K562 (cell line): ENCODE results near the gene DHX57. TPM values are rescaled to one million over a fixed set of nuclear protein-coding genes. Genes with fewer than 3 reads are reported as not detected.

ENCODE experiments used
- ATAC-seq: fragments of 200-7000 bp; cut with Tn5 transposase; 3 replicates; pipeline ENCODE4 v1.9.1; 2020; ENCODE audit warnings: moderate library complexity
- BruUV-seq: library from RNA; stranded (reverse); fragments of 400-500 nt; replicated peaks from 2 replicates; lab custom pipeline; 2021; lab: Mats Ljungman, UMichigan
- CTCF ChIA-PET: fragments of 300-600 bp; formaldehyde crosslinking; extraction: SDS; loops from one replicate; lab custom pipeline; 2021; ENCODE audit warnings: low intra/inter-chr PET ratio; lab: Yijun Ruan, JAX
- POLR2A ChIA-PET: fragments of 300-600, 350-650 bp; sonication (Branson Sonifier 250); formaldehyde crosslinking; extraction: SDS; loops from one replicate; lab custom pipeline; 2021; ENCODE audit warnings: antibody characterized with exemption, inconsistent platforms; lab: Yijun Ruan, JAX
- DNase-seq, 4 experiments: peaks; one replicate each; pipeline versions ENCODE4 v3.0.0 to v3.0.0-alpha.2; 2011 to 2018; ENCODE audit warnings: low spot score in 3 of 4, mixed read lengths in 3 of 4; ENCODE audit errors: extremely low read depth in 1 of 4
- FAIRE-seq: peaks from 2 replicates; lab custom pipeline; 2011; peaks lifted over from hg19 to GRCh38; lab: Jason Lieb, UNC
- H2AFZ ChIP-seq: 2 replicates; pipeline ENCODE4 v1.6.0; 2011; ENCODE audit warnings: low read depth, low read length, control low read depth, inconsistent platforms
- H3K27ac ChIP-seq: fragments of 200-600 bp; 3 replicates; pipeline ENCODE4 v1.8.0; 2011; ENCODE audit warnings: low read depth, mild to moderate bottlenecking, control low read depth, inconsistent platforms, low read length, moderate library complexity, mixed read lengths; ENCODE audit errors: extremely low read depth
- H3K27me3 ChIP-seq, 2 experiments: fragments of 300-600 bp in 1 of 2; 2 replicates in 1 of 2; 3 replicates in 1 of 2; pipeline versions ENCODE4 v1.6.0 to v1.8.0; 2011; ENCODE audit warnings: inconsistent platforms in 2 of 2, low read length in 2 of 2, mild to moderate bottlenecking in 1 of 2, mixed read lengths in 1 of 2, moderate library complexity in 1 of 2; ENCODE audit not compliant: control insufficient read depth in 2 of 2, insufficient read depth in 2 of 2
- H3K36me3 ChIP-seq: fragments of 300-600 bp; 3 replicates; pipeline ENCODE4 v1.8.0; 2011; ENCODE audit warnings: mild to moderate bottlenecking, low read length, inconsistent platforms; ENCODE audit not compliant: control insufficient read depth, insufficient read depth
- H3K4me1 ChIP-seq, 2 experiments: fragments of 200-600 bp in 1 of 2; replicated peaks in 1 of 2; 2 replicates in 1 of 2; 3 replicates in 1 of 2; pipeline versions ENCODE4 v1.5.1 to v1.8.0; 2011; ENCODE audit warnings: inconsistent platforms in 2 of 2, low read length in 2 of 2, mild to moderate bottlenecking in 1 of 2, mixed read lengths in 1 of 2, moderate library complexity in 1 of 2; ENCODE audit not compliant: control insufficient read depth in 2 of 2, insufficient read depth in 2 of 2
- H3K4me2 ChIP-seq: 2 replicates; pipeline ENCODE4 v1.6.1; 2011; ENCODE audit warnings: low read length, control low read depth, inconsistent platforms, mixed read lengths; ENCODE audit not compliant: insufficient read depth
- H3K4me3 ChIP-seq: fragments of 200-600 bp; sonication (generic), shearing (Covaris generic); 2 replicates; pipeline ENCODE4 v1.5.1; 2016; ENCODE audit warnings: control low read depth, inconsistent platforms
- H3K79me2 ChIP-seq: fragments of 200-600 bp; 3 replicates; pipeline ENCODE4 v1.8.0; 2011; ENCODE audit warnings: low read length, inconsistent platforms; ENCODE audit not compliant: control insufficient read depth, insufficient read depth
- H3K9ac ChIP-seq, 2 experiments: 2 replicates each; pipeline versions ENCODE4 v1.6.0 to v1.6.1; 2011; ENCODE audit warnings: low read depth in 2 of 2, low read length in 2 of 2, control low read depth in 1 of 2, inconsistent platforms in 1 of 2, mild to moderate bottlenecking in 1 of 2, mixed read lengths in 1 of 2; ENCODE audit not compliant: insufficient read depth in 1 of 2
- H3K9me1 ChIP-seq: one replicate; pipeline ENCODE4 v1.6.0; 2011; ENCODE audit warnings: inconsistent platforms, mild to moderate bottlenecking, low read length, moderate library complexity; ENCODE audit not compliant: control insufficient read depth, insufficient read depth
- H3K9me3 ChIP-seq: replicated peaks from 2 replicates; pipeline ENCODE4 v1.5.1; 2011; ENCODE audit warnings: low read depth, low read length, inconsistent platforms; ENCODE audit not compliant: control insufficient read depth, insufficient read depth
- H4K20me1 ChIP-seq: replicated peaks from 2 replicates; pipeline ENCODE4 v1.6.1; 2011; ENCODE audit warnings: low read length, inconsistent platforms, mixed read lengths; ENCODE audit not compliant: control insufficient read depth, insufficient read depth
- ETV5 ChIP-seq: sonication (generic); formaldehyde crosslinking; IDR thresholded peaks from 2 replicates; pipeline ENCODE4 v1.4.0; 2020; ENCODE audit warnings: low read depth, mild to moderate bottlenecking, missing genetic modification reagents
- FOXK1 ChIP-seq: sonication (generic); formaldehyde crosslinking; IDR thresholded peaks from 2 replicates; pipeline ENCODE4 v1.8.0; 2022; ENCODE audit warnings: missing genetic modification reagents, mild to moderate bottlenecking, borderline replicate concordance
- JUND ChIP-seq, 2 experiments: IDR thresholded peaks; 2 replicates in 1 of 2; 3 replicates in 1 of 2; pipeline ENCODE4 v1.6.1; 2011; ENCODE audit warnings: borderline replicate concordance in 2 of 2, low read depth in 2 of 2, low read length in 2 of 2, improper control_type of control experiment in 1 of 2, missing biosample characterization in 1 of 2, missing genetic modification characterization in 1 of 2, missing genetic modification reagents in 1 of 2
- MAFG ChIP-seq: fragments of 450-650 bp; conservative IDR thresholded peaks from 2 replicates; pipeline ENCODE4 v1.6.1; 2016; ENCODE audit warnings: missing genetic modification characterization, missing compliant biosample characterization
- NCOA2 ChIP-seq, 2 experiments: fragments of 450-650 bp; IDR thresholded peaks; 2 replicates each; pipeline ENCODE4 v1.6.1; 2018; ENCODE audit warnings: mild to moderate bottlenecking in 2 of 2, moderate library complexity in 1 of 2; ENCODE audit not compliant: partially characterized antibody in 2 of 2
- POLR2AphosphoS5 ChIP-seq: IDR thresholded peaks from 2 replicates; pipeline ENCODE4 v1.6.1; 2011; ENCODE audit warnings: mild to moderate bottlenecking, low read depth, low read length, moderate library complexity; ENCODE audit not compliant: control insufficient read depth, insufficient read depth
- RHOXF2B ChIP-seq: fragments of 250-450 bp; sonication (Bioruptor Pico); conservative IDR thresholded peaks from 2 replicates; pipeline ENCODE4 v1.5.1; 2021
- SIN3A ChIP-seq, 2 experiments: fragments of 150-350 bp in 1 of 2; IDR thresholded peaks; 2 replicates each; pipeline ENCODE4 v1.6.1; 2011 to 2016; ENCODE audit warnings: borderline replicate concordance in 2 of 2, low read depth in 2 of 2, low read length in 2 of 2, mild to moderate bottlenecking in 2 of 2, moderate library complexity in 2 of 2; ENCODE audit not compliant: control insufficient read depth in 1 of 2
- ZC3H8 ChIP-seq: fragments of 450-650 bp; IDR thresholded peaks from 2 replicates; pipeline ENCODE4 v1.6.1; 2017
- ZNF121 ChIP-seq: sonication (generic); formaldehyde crosslinking; conservative IDR thresholded peaks from 2 replicates; pipeline ENCODE4 v1.8.0; 2022; ENCODE audit warnings: missing genetic modification reagents
- ZNF354B ChIP-seq: fragments of 250-450 bp; sonication (Bioruptor Pico); IDR thresholded peaks from 2 replicates; pipeline ENCODE4 v1.4.0; 2020
- ZNF76 ChIP-seq: fragments of 250-450 bp; sonication (Bioruptor Pico); IDR thresholded peaks from 2 replicates; pipeline ENCODE4 v1.4.0; 2020; ENCODE audit warnings: mild to moderate bottlenecking, moderate library complexity, borderline replicate concordance
- WGBS: fragments of 100-300 bp; shearing (Covaris generic); methylation state at CpG from one replicate; pipeline ENCODE4 v1.1.6; 2016; ENCODE audit warnings: low coverage, mixed read lengths; ENCODE audit not compliant: insufficient coverage; ENCODE audit errors: missing lambda C conversion rate; 5-methylcytosine and 5-hydroxymethylcytosine counted together
- in situ Hi-C: fragments of 300-500 bp; cut with MboI; formaldehyde crosslinking; loops from 4 replicates; pipeline ENCODE4 v1.15.0; 2018; ENCODE audit warnings: inconsistent platforms, mixed read lengths
- intact Hi-C: fragments of 100-400 bp; cut with micrococcal nuclease; formaldehyde crosslinking; loops from 2 replicates; pipeline ENCODE4 v1.14.2; 2022
- polyA plus RNA-seq, 8 experiments: library from polyadenylated mRNA; depleted of rRNA in 4 of 8; stranded (reverse) in 5 of 8; unstranded in 3 of 8; fragments of >200 nt; fragmentation: Nextera tagmentation in 2 of 8; fragmentation: Illumina TruSeq in 1 of 8; extraction: Ambion mirVana in 2 of 8; extraction: Trizol in 1 of 8; gene quantifications; 2 replicates each; pipeline versions ENCODE4 v1.2.1 to v1.2.3, GENCODE V29; 2011 to 2014; ENCODE audit warnings: inconsistent platforms in 1 of 8, missing spikeins in 1 of 8
- total RNA-seq, 7 experiments: library from RNA; depleted of rRNA in 6 of 7; stranded (reverse); fragments of >200 nt in 6 of 7; fragmentation: Illumina TruSeq in 2 of 7; extraction: Trizol in 2 of 7; gene quantifications; 2 replicates each; pipeline versions ENCODE4 v1.2.1 to v1.2.3, GENCODE V29; 2011 to 2021; ENCODE audit warnings: low replicate concordance in 1 of 7
- TF ChIP-seq, protein P1 (sequence below): fragments of 250-450 bp; sonication (Bioruptor Pico); IDR thresholded peaks from 2 replicates; pipeline ENCODE4 v1.5.0; 2021
- TF ChIP-seq, protein P2 (sequence below): fragments of 250-450 bp; sonication (Bioruptor Pico); IDR thresholded peaks from 2 replicates; pipeline ENCODE4 v1.4.0; 2020; ENCODE audit warnings: mild to moderate bottlenecking, moderate library complexity

Gene DHX57
- total and polyA plus RNA-seq, 9 of the 15 experiments (the other 6 are each of a cell fraction or from before 2014, with no cell fraction given), result 7.4 to 23.6 (median 17.9) TPM

DNA sequence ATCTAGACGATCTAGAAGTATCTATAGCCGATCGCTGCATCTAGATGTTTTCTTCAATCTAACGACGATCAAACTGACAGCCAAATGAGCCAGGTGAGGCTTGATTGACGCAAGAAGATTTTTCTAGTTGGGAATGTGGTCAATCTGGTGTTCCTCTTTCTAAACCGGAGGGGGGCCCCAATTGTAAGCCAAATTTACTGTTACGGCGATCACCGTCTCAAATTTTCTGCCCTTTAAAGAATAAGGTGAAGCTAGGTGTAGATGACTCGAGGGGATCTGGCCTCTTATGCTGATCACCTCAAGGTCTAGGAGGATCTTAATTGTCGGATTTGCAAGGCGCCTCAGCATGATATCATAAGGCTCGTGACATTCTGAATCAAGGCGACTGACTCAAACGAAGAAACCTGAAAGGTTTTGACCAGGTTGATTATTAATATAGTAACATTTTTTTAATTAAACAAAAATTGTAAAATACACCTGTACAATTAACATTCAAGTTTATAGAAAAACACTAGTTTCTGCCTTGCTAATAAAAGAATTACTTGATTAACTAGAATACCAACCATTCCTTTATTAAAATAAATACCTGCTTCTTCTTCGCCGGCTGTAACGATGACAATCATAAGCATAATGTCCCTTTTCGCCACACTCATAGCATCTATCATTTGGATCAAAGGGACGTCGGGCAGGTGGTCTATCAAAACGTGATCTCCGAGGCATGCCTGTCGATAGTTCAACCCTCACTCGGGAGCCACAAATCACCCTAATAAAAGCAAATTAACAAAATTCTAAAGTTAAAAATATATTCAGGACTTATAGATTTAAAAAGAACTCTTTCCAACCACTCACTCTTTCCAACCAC is 126.6 kb downstream of the DHX57 start:
- Histone ChIP-seq H3K4me1 (peaks cover 0 to 29% of the 10 kb centered on the region in 2 experiments; a peak in 3 of 5 replicates), H3K9ac (peak overlapping the region; percentile 73 to 99), H4K20me1 (peaks cover 35% of the 10 kb centered on the region), H3K9me1 (no peaks in the 10 kb centered on the region), H3K4me2 (peak overlapping the region; percentile 98), H3K27me3 (no peaks in the 10 kb centered on the region), H3K27ac (peak overlapping the region; percentile 99; the same call in 1 of the 3 replicates), H3K9me3 (no peaks in the 10 kb centered on the region), H3K79me2 (peaks cover 63% of the 10 kb centered on the region), H3K4me3 (peak overlapping the region; percentile 82), H2AFZ (no peak overlapping the region), H3K36me3 (peaks cover 61% of the 10 kb centered on the region)
- intact Hi-C loops, result loop anchor here (10.0 kb wide), 1 partner anchor 476 kb away; no protein-coding TSS in a partner anchor
- DNase-seq, result peak in 1 of 4 experiments; percentile 17
- in situ Hi-C loops, result loop anchor here (10.0 to 25.0 kb wide), 2 partner anchors 424 to 762 kb away; no protein-coding TSS in a partner anchor
- WGBS, result 47% methylated on average over 26 of the region's 26 CpGs
- ATAC-seq, result no peak
- no TSS peak for BruUV-seq
- FAIRE-seq, result no peak
- CTCF ChIA-PET, result no interaction called here
- POLR2A ChIA-PET, result interaction anchor here (0.6 to 3.7 kb wide), 12 partner anchors 8 to 225 kb away, joined by 3 to 28 read pairs (median 4); partner anchors contain the start of gene HNRNPLL
- no peak for TF ChIP-seq ZNF121 (CRISPR knock-in tag)
- no peak for TF ChIP-seq ZNF76 (CRISPR knock-in tag)
- no peak for TF ChIP-seq FOXK1 (CRISPR knock-in tag)
- peak; percentile 8 to 21; a peak in 1 of 4 replicates for TF ChIP-seq SIN3A (IDR thresholded peaks at IDR 0.05; ENCODE audit: borderline replicate concordance in 2 of 2, control insufficient read depth in 1 of 2, low read depth in 2 of 2, low read length in 2 of 2)
- no peak for TF ChIP-seq NCOA2 (IDR thresholded peaks at IDR 0.05; ENCODE audit: partially characterized antibody in 2 of 2)
- TF ChIP-seq, protein P1, sequence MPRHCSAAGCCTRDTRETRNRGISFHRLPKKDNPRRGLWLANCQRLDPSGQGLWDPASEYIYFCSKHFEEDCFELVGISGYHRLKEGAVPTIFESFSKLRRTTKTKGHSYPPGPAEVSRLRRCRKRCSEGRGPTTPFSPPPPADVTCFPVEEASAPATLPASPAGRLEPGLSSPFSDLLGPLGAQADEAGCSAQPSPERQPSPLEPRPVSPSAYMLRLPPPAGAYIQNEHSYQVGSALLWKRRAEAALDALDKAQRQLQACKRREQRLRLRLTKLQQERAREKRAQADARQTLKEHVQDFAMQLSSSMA (CRISPR knock-in tag), result no peak
- no peak for TF ChIP-seq MAFG
- TF ChIP-seq, protein P2, sequence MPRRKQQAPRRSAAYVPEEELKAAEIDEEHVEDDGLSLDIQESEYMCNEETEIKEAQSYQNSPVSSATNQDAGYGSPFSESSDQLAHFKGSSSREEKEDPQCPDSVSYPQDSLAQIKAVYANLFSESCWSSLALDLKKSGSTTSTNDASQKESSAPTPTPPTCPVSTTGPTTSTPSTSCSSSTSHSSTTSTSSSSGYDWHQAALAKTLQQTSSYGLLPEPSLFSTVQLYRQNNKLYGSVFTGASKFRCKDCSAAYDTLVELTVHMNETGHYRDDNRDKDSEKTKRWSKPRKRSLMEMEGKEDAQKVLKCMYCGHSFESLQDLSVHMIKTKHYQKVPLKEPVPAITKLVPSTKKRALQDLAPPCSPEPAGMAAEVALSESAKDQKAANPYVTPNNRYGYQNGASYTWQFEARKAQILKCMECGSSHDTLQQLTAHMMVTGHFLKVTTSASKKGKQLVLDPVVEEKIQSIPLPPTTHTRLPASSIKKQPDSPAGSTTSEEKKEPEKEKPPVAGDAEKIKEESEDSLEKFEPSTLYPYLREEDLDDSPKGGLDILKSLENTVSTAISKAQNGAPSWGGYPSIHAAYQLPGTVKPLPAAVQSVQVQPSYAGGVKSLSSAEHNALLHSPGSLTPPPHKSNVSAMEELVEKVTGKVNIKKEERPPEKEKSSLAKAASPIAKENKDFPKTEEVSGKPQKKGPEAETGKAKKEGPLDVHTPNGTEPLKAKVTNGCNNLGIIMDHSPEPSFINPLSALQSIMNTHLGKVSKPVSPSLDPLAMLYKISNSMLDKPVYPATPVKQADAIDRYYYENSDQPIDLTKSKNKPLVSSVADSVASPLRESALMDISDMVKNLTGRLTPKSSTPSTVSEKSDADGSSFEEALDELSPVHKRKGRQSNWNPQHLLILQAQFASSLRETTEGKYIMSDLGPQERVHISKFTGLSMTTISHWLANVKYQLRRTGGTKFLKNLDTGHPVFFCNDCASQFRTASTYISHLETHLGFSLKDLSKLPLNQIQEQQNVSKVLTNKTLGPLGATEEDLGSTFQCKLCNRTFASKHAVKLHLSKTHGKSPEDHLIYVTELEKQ, result no peak
- TF ChIP-seq ZC3H8, result no peak
- no peak for TF ChIP-seq ETV5 (CRISPR knock-in tag)
- no peak for TF ChIP-seq JUND (IDR thresholded peaks at IDR 0.05; ENCODE audit: borderline replicate concordance, low read depth, low read length)
- no peak for TF ChIP-seq JUND (tag; IDR thresholded peaks at IDR 0.05; ENCODE audit: borderline replicate concordance, low read depth, low read length)
- TF ChIP-seq ZNF354B (CRISPR knock-in tag), result no peak
- peak; percentile 13; the same call in 1 of the 2 replicates for TF ChIP-seq POLR2AphosphoS5
- no peak for TF ChIP-seq RHOXF2B
